Measurements from ENCODE around the gene KCNN2. TPM values are rescaled to one million over a fixed set of nuclear protein-coding genes. Genes with fewer than 3 reads are reported as not detected.

The KCNN2 gene
- total and polyA plus RNA-seq, 10 of the 15 experiments (the other 5 are each of a cell fraction or from before 2014, with no cell fraction given) = 0.21 to 3.6 (median 0.79) TPM

DNA sequence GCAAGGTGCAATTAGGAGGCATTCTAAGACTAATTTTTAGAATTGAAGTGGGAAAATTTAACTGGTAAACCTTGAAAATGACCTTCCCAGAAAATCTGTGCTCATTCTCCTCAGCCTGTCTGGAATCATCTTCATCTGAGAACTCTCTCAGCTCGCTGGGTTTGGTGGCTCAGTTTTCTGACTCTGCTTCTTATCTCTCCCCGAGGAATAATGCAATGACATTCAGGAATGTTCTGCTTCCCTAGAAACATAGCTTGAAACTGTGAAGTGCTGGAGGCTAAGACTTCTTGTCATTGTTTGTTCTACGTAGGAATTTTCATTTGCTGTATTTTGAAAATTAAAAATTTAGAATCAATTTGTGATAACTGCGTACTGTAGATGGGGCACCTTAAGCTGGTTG is 86.6 kb downstream of the KCNN2 start:
- FAIRE-seq (no peak), ATAC-seq (no peak)

More for the DNA sequence above, 86.6 kb downstream of the KCNN2 start:
- Histone ChIP-seq H3K79me2 (ENCODE audit: control insufficient read depth, insufficient read depth, low read length) (no peaks in the 10 kb centered on the region), H4K20me1 (ENCODE audit: control insufficient read depth, insufficient read depth) (no peaks in the 10 kb centered on the region), H2AFZ (ENCODE audit: control insufficient read depth, low read depth, low read length) (no peak overlapping the region), H3K9me3 (replicated peaks; ENCODE audit: control insufficient read depth, insufficient read depth, low read length) (no peaks in the 10 kb centered on the region), H3K4me2 (ENCODE audit: control insufficient read depth, insufficient read depth) (no peak overlapping the region), H3K36me3 (ENCODE audit: control insufficient read depth in 2 of 2, insufficient read depth in 2 of 2, low read length in 1 of 2) (no peaks in the 10 kb centered on the region), H3K9ac (ENCODE audit: control insufficient read depth, insufficient read depth, low read length) (no peak overlapping the region), H3K4me1 (ENCODE audit: control insufficient read depth, insufficient read depth, low read length) (no peaks in the 10 kb centered on the region), H3K4me3 (no peak overlapping the region), H3K27ac (ENCODE audit: control insufficient read depth, insufficient read depth) (no peak overlapping the region), H3K27me3 (replicated peaks in 1 of 2; ENCODE audit: control insufficient read depth in 2 of 2, insufficient read depth in 2 of 2, low read length in 1 of 2) (no peaks in the 10 kb centered on the region)
- WGBS (ENCODE audit: insufficient coverage, insufficient replicate concordance, low lambda C conversion rate, missing lambda C conversion rate) = 27% methylated on average over 4 of the region's 4 CpGs
- intact Hi-C loops (cut with micrococcal nuclease; ENCODE audit: unreplicated experiment) = no loop called here
- ChIA-PET RAD21 (ENCODE audit: unreplicated experiment) (interaction anchor here (0.9 to 9.7 kb wide), 18 partner anchors 12 to 350 kb away, joined by 3 to 318 read pairs (median 6); partner anchors contain the start of gene KCNN2), SMC1A (ENCODE audit: uncharacterized antibody, unreplicated experiment) (interaction anchor here (0.6 to 9.1 kb wide), 22 partner anchors 9 to 1676 kb away, joined by 3 to 297 read pairs (median 8); partner anchors contain the start of gene KCNN2), POLR2A (interaction anchor here (1.0 to 3.1 kb wide), 7 partner anchors 9 to 86 kb away, joined by 3 to 16 read pairs (median 4); partner anchors contain the start of gene KCNN2), CTCF (interaction anchor here (0.7 to 10.8 kb wide), 24 partner anchors 11 to 836 kb away, joined by 3 to 347 read pairs (median 6); partner anchors contain the start of gene KCNN2)
- in situ Hi-C loops (cut with MboI) = loop anchor here (5.0 to 25.0 kb wide), 4 partner anchors 86 to 1139 kb away; partner anchors contain the start of gene KCNN2
- BruUV-seq (replicated peaks) = no TSS peak
- TF ChIP-seq CBX3 (IDR thresholded peaks at IDR 0.05; ENCODE audit: borderline replicate concordance, low read depth) (no peak), ESRRA (IDR thresholded peaks at IDR 0.05; ENCODE audit: low read length) (no peak), TCF12 (IDR thresholded peaks at IDR 0.05; ENCODE audit: low read depth, low read length) (no peak)
- TF ChIP-seq, protein P1, sequence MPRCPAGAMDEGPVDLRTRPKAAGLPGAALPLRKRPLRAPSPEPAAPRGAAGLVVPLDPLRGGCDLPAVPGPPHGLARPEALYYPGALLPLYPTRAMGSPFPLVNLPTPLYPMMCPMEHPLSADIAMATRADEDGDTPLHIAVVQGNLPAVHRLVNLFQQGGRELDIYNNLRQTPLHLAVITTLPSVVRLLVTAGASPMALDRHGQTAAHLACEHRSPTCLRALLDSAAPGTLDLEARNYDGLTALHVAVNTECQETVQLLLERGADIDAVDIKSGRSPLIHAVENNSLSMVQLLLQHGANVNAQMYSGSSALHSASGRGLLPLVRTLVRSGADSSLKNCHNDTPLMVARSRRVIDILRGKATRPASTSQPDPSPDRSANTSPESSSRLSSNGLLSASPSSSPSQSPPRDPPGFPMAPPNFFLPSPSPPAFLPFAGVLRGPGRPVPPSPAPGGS (IDR thresholded peaks at IDR 0.05; ENCODE audit: borderline replicate concordance, insufficient read depth, low read depth, low read length, poor library complexity, severe bottlenecking) = no peak
- no peak for DNase-seq (ENCODE audit: low read depth, low spot score)
